ENCODE results near the gene DNAJB8. TPM values are rescaled to one million over a fixed set of nuclear protein-coding genes. Genes with fewer than 3 reads are reported as not detected.

The DNAJB8 gene
- total RNA-seq, 1 donor from 2014 or later, result not detected

DNA sequence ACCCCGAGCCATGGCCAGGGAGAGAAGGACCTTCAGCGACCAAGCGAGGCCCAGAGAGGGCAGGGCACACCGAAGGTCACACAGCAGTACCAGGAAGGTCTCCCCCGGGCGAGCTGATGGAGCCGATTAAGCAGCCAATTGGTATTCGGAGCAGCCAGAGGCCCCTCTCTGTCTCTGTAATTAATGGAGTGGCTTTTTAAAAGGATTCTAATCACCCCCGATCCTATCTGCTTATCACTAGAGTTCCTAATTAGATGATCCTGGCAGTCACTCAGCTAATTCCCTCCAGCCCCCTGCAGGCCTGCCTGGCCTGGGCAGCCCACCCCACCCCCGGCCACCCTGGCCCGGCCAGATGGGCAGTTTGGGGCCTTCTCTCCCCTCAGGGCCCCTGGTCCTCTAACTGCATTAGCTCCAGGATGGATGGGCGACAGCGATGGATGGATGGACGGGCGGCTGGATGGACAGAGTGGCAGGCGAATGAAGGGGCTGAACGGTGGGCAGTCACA is 1.6 kb upstream of the DNAJB8 start:
- DNase-seq (ENCODE audit: low spot score), result no peak

GRCh38 chr3:128464702-128465101 is 2.0 kb downstream of the DNAJB8 start:
- DNase-seq (ENCODE audit: low spot score), result no peak

DNA sequence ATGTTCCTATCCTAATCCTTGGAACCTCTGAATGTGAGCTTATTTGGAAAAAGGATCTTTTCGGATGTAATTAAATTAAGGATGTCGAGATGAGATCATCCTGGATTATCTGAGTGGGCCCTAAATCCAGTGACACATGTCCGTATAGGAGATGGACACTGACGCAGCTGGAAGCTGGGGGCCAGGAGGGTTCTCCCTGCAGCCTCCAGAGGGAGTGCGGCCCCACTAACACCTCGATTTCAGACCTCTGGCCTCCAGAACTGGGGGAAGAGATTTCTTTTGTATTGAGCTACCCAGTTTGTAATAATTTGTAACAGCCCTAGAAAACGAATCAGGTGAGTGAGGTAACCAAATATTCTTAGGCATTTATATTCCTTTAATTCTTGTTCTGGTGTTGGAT is 2.5 kb downstream of the DNAJB8 start:
- DNase-seq (ENCODE audit: low spot score), result no peak

DNA sequence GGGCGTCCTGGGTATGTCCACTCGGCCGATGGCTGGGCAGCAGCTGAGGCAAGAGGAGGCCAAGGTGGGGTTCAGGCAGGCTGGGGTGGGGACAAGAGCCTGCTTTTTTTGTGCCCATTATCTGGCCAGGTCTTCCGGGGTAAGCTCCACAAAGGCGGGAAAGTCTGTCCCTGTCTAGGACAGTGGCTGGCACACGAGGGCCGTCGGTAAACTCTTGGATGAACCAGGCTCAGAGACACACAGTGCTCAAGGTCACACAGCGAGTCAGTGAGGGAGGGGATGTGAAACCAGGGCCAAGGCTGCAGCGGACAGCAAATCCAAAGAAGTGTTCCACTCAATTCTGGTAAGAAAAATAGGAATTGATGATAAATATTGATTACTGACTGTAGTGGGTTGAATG is 2.9 kb downstream of the DNAJB8 start:
- DNase-seq (ENCODE audit: low spot score), result no peak

DNA sequence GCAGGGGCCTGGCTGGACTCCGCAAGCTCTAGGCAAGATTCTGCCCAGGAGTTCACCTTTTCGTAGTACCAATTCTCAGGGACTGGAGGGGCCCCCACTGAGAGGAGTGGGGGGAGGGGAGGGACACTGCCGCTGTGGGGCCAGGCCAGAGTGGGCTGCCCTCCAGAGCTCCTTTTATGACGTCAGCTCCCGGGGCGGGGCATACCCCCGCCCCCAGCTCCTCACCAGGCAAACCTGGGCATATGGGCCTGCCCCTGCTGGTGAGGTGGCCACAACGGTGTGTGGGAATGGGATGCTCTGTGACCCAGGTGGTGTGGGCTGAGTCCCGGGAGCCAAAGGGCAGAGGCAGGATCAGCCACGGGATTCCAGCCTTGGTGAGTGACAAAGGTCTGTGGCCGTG is 3.3 kb downstream of the DNAJB8 start:
- DNase-seq (ENCODE audit: low spot score), result no peak

GRCh38 chr3:128462931-128463330 is 3.8 kb downstream of the DNAJB8 start:
- DNase-seq (ENCODE audit: low spot score), result no peak

DNA sequence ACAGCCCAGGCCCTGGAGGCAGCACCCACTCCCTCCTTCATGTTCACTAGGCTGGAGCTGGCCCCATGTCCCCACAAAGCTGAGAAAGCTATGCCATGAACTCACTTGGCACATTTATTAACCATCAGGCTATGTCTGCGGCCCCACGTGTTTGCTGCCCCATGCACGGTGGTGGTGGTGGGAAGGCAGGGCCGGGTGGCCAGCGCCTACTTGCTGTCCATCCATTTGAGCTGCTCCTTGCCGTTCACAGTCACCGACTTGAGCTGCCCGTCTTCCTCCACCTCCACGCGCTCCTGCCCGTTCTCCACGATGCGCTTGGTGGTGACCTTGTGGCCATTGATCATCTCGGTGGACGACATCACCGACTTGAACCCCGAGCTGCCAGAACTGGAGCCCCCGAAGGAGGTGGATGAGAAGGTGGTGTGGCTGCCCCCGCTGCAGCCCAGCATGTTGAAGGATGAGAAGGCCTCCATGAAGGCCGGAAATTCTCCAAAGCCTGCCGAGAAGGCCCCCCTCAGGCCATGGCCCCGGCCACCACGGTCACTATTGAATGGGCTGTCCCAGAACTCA is 4.3 kb downstream of the DNAJB8 start:
- no peak for DNase-seq (ENCODE audit: low spot score)

- DNase-seq (ENCODE audit: low spot score), result no peak
Measured at GRCh38 chr3:128461731-128462130, 5.0 kb downstream of the DNAJB8 start.

DNA sequence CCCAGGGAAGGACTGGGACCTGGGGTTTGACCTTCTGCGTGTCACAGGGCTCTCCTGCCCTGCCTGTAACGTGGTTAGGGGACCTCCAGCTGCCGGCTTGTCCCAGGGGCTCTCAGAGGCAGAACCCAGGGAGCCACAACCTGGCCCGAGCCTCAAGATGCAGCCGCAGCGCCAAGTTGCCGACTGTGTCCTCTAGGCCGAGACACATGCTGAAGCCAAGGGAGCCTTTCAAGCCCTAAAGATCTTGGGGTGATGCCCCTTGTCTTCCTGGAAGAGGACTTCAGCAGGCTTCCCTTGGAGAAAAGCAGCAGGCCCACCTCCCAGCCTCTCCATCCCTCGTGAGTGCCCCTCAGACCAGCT is 7.2 kb downstream of the DNAJB8 start:
- DNase-seq (ENCODE audit: low spot score), result no peak

DNA sequence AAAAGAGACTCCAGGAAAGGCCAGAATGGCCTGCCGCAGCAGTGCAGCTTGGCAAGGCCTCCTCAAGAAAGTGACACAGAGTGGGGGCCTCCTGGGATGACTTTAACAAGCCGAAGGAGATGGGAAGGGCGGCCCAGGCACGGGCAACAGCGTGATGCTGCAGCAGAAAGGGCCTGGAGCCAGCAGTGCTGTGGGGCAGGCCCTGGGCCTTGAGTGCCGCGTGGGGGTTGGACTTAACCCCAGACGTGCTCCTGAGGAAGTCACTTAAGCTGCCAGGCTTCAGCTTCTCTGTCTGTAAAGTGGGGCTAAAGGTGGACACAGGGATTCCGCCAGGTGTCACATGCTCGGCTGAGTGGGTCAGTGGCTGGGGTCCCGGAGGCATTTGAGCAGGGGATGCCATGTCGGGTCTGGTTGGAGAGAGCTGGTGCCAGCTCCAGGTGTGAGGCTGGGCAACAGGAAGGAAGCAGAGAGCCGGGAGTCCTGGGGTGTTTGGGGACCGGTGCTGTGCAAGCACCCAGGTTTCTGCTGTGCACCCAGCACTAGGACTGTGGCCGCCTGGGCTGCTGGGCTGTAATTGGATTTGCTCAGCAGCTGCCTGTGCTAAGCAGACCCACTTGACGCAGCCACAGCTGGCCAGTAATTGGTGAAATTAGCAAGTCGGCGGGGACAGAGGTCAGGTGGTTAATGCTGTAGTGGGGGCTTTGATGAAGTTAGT is 7.8 kb downstream of the DNAJB8 start:
- no peak for DNase-seq (ENCODE audit: low spot score)

- DNase-seq (ENCODE audit: low spot score), result no peak
Measured at GRCh38 chr3:128457937-128458336, 8.8 kb downstream of the DNAJB8 start.

- DNase-seq (ENCODE audit: low spot score), result no peak
Measured at GRCh38 chr3:128456776-128457715, 9.6 kb downstream of the DNAJB8 start.

DNA sequence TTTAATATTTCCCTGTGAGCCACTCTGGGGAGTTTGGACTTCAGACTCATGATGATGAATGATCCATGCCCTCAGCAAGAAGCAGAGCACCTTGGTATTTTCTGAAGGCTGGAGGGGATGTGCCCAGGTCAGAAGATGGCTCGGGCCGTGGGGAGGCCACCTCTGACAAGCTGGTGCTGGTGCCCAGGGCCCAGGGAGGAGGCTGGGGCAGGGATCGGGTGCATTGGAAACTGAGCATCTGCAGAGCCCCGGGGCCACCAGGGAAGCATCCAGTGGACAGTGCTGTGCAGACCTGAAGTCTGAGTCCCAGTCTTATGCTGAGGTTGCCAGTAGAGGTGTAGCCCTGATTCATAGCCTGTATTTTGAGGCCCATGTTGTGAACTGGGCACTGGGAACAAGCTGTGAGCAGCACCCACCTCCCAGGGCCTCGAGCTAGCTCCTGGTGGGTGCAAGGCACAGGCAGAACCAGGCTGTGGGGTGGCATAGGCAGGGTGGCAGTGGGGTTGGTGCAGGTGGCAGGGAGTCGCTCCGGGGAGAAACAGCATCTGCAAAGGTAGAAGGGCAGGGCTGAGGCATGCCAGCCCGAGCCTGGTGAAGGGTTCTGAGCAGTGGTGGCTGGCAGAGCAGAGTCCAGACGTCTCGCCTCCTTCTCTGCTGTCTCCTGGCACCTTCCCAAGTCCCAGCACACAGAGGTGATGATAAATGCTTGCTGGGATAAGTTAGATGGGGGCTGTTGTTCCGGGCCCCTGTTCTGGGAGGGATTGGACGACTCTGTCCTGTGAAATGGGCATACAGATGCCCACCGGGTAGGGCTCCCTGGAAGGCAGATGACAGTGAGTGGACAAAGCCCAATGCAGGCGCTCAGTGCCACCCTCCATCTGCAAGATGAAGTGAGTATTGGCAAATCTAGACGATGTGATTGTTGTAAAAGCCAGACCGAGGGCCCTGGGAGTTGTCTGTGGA is 10.6 kb downstream of the DNAJB8 start:
- DNase-seq (ENCODE audit: low spot score), result no peak

DNA sequence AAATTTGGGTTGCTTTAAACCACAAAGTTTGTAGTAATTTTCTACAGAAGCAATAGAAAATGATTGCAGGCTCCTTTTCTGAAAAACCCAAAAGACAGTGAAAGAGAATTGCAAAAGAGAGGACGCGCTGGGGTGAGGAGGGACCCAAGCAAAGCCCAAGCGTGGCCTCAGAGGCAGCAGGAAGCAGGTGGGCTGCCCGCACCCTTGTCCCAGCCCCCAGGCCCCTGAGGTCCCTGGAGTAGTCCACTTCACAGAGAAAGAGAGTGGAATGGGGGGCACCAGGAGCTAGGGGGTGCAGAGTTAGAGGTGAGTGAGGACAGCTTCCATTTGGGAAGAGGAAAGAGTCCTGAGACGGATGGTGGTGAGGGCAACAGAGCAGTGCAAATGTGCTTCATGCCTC is 11.6 kb downstream of the DNAJB8 start:
- DNase-seq (ENCODE audit: low spot score), result no peak

- no peak for DNase-seq (ENCODE audit: low spot score)
Measured at GRCh38 chr3:128454310-128454618, 12.4 kb downstream of the DNAJB8 start.

DNA sequence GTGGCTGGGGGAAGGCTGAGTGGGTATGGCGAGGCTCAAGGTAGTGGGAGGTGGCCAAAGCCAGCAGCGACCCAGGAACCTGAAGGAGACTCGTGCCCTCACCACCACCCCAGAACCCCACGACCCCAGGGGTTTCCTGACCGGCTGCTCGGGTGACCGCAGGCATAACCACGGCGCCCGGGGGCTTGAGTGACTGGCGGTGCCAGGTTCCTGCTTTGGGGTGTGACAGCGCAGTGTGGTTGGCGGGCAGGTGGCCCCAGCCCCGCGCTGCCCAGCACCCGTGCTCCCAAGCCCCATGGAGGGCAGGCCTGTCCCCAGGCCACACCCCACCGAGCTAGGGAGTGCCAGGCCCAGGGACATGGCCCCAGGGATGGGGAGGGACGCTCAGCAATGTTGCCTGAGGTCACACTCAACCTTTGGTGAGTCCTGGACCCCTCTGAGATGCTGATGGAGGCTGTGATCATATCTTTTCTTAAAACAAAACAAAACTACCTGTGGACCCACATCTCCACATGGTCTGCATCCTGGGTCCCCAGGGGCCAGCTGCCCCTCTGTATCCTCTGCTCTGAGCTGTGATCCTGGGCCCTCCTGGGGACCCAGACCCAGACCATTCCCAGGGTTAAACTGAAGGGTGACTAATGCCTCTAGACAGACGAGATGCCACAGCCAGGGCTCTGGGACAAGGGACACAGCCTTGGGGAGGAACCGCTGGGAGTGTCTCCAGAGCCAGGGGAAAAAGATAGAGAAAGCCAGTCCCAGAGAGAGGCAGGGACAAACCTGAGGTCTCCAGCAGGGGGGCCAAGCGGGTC is 13.0 kb downstream of the DNAJB8 start:
- no peak for DNase-seq (ENCODE audit: low spot score)

DNA sequence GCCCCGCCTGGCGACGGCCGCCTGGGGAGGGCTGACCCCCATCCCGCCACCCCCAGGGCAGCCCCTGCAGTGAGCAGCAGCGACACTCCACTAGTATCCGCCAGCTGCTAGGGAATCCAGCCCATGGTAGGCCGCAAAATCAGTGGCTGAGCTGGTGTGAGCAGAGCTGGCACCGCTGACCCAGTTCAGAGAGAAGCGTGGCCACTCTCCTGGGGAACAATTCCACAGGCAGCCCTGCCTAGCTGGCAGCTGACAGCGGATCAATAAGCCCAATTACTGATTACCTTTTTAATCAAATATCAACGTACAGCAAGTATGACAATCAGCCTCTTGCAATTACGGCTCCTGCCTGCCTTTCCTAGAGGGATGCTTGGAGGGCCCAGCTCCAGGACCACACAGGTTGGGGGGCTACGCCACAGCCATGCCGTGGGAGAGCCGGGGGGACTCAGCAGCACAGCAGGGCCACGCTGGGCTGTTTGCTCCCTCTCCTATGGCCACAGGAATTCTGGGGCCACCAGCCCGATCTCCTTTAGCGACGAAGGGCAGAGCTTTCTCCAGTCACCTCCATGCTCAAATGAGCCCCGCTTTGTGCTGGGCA is 13.9 kb downstream of the DNAJB8 start:
- DNase-seq (ENCODE audit: low spot score), result no peak

DNA sequence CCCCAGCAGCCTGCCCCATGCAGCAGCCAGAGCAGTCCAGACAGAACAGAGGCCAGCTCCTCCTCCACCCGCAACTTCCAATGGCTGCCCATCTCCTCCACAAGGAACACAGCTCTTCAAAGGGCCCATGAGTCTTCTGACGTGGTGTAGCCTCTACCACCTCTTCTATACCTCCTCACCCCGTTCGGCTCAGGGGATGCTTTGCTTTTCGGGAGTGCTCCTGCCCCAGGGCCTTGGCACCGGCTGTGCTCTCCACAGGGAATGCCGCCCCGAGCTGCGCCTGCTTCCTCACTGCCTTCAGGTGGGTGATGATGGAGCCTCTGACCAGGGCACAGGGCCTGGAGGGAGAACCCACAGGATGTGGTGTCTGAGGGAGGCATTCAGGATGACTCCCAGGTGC is 14.6 kb downstream of the DNAJB8 start:
- no peak for DNase-seq (ENCODE audit: low spot score)

- DNase-seq (ENCODE audit: low spot score), result no peak
Measured at GRCh38 chr3:128449111-128449638, 17.5 kb downstream of the DNAJB8 start.

DNA sequence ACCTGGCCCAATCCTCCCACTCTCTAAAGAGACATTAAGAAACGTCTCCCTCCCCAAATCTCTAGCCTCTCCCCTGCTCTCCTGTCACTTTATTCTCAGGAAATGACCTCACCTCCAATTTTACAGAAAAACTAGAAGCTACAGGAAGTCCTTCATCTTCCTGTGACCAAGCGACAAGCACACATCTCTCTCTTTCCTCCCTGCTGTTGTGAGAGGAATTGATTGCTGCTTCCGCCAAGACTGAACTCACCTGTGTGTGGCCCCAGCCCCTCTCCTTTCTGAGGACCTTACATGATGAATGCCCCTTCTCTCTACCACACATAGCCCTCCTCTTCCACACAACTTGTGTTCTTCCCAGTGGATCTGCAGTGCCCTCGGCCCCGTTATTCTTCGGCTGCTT is 18.2 kb downstream of the DNAJB8 start:
- DNase-seq (ENCODE audit: low spot score), result no peak
